ENCODE data around the gene ATF6.

ATF6 gene

GRCh38 chr1:162003061-162003829, 237.1 kb downstream of the ATF6 start:
- no peak for DNase-seq (ENCODE audit: low read depth)

- no peak for DNase-seq (ENCODE audit: low read depth)
Measured at GRCh38 chr1:162003830-162004215, 237.7 kb downstream of the ATF6 start.

GRCh38 chr1:162004441-162004950, 238.4 kb downstream of the ATF6 start:
- DNase-seq (ENCODE audit: low read depth), result no peak

- DNase-seq (ENCODE audit: low read depth), result no peak
Measured at GRCh38 chr1:162006081-162006480, 240.0 kb downstream of the ATF6 start.

- DNase-seq (ENCODE audit: low read depth), result no peak
Measured at GRCh38 chr1:162007466-162007865, 241.3 kb downstream of the ATF6 start.

- DNase-seq (ENCODE audit: low read depth), result no peak
Measured at GRCh38 chr1:162008799-162009198, 242.7 kb downstream of the ATF6 start.

GRCh38 chr1:162009501-162010174, 243.5 kb downstream of the ATF6 start:
- DNase-seq (ENCODE audit: low read depth), result no peak

GRCh38 chr1:162010175-162010506, 244.0 kb downstream of the ATF6 start:
- no peak for DNase-seq (ENCODE audit: low read depth)

- DNase-seq (ENCODE audit: low read depth), result no peak
Measured at GRCh38 chr1:162011337-162012012, 245.4 kb downstream of the ATF6 start.

- no peak for DNase-seq (ENCODE audit: low read depth)
Measured at GRCh38 chr1:162013289-162013688, 247.2 kb downstream of the ATF6 start.
